A549 (cell line): ENCODE results near the gene NFX1. TPM values are rescaled to one million over a fixed set of nuclear protein-coding genes. Genes with fewer than 3 reads are reported as not detected.

Experiments used
- ATAC-seq, 2 experiments: fragments of 200-7000 bp in 1 of 2; fragments of >200 bp in 1 of 2; cut with Nextera tagmentation in 1 of 2; cut with Tn5 transposase in 1 of 2; 3 replicates each; pipeline versions ENCODE4 v1.8.0 to v1.9.1; 2018 to 2020; ENCODE audit warnings: mild to moderate bottlenecking in 1 of 2, moderate library complexity in 1 of 2
- CTCF ChIA-PET: fragments of 300-600 bp; sonication (Branson Sonifier 250); formaldehyde crosslinking; extraction: SDS; loops from one replicate; lab custom pipeline; 2021; ENCODE audit warnings: antibody characterized with exemption, inconsistent platforms; lab: Yijun Ruan, JAX
- POLR2A ChIA-PET: fragments of 350-600 bp; formaldehyde crosslinking; extraction: SDS; loops from one replicate; lab custom pipeline; 2021; ENCODE audit warnings: antibody characterized with exemption, inconsistent platforms; lab: Yijun Ruan, JAX
- DNase-seq, 2 experiments: peaks; one replicate each; pipeline versions ENCODE4 v3.0.0 to v3.0.0-alpha.2; 2011 to 2016; ENCODE audit warnings: low read depth in 1 of 2, low spot score in 1 of 2
- FAIRE-seq: peaks from 2 replicates; lab custom pipeline; 2011; peaks lifted over from hg19 to GRCh38; lab: Jason Lieb, UNC
- H3K27ac ChIP-seq, 2 experiments: fragments of >200 bp; sonication (Bioruptor Twin); formaldehyde crosslinking; 3 replicates each; pipeline ENCODE4 v1.5.1; 2016 to 2017
- H3K4me1 ChIP-seq: fragments of >200 bp; sonication (Bioruptor Twin); formaldehyde crosslinking; 3 replicates; pipeline ENCODE4 v1.6.1; 2016
- H3K4me2 ChIP-seq: fragments of >200 bp; sonication (Bioruptor Twin); formaldehyde crosslinking; 3 replicates; pipeline ENCODE4 v1.6.1; 2016
- H3K4me3 ChIP-seq: fragments of >200 bp; sonication (Bioruptor Twin); formaldehyde crosslinking; 3 replicates; pipeline ENCODE4 v1.5.1; 2016
- H3K9me3 ChIP-seq: fragments of >200 bp; sonication (Bioruptor Twin); formaldehyde crosslinking; 3 replicates; pipeline ENCODE4 v1.6.1; 2016
- BHLHE40 ChIP-seq: IDR thresholded peaks from 2 replicates; pipeline ENCODE4 v1.6.1; 2012; ENCODE audit warnings: low read depth, low read length, inconsistent platforms
- CBX8 ChIP-seq: fragments of 200-600 bp; sonication (generic); IDR thresholded peaks from 2 replicates; pipeline ENCODE4 v1.6.1; 2016
- CEBPB ChIP-seq, 2 experiments: fragments of >200 bp in 1 of 2; sonication (Bioruptor Twin) in 1 of 2; formaldehyde crosslinking in 1 of 2; IDR thresholded peaks; 2 replicates each; pipeline ENCODE4 v1.6.1; 2012 to 2016
- EP300 ChIP-seq, 2 experiments: fragments of >200 bp; sonication (Bioruptor Twin); formaldehyde crosslinking; IDR thresholded peaks; 2 replicates in 1 of 2; 3 replicates in 1 of 2; pipeline ENCODE4 v1.6.1; 2016 to 2017
- FOSL2 ChIP-seq, 2 experiments: fragments of 450-650 bp in 1 of 2; fragments of >200 bp in 1 of 2; sonication (Bioruptor Twin) in 1 of 2; formaldehyde crosslinking; IDR thresholded peaks; 2 replicates each; pipeline versions ENCODE4 v1.5.0 to v1.6.1; 2016 to 2020; ENCODE audit warnings: mild to moderate bottlenecking in 1 of 2, moderate library complexity in 1 of 2
- HDAC2 ChIP-seq: fragments of 200-600 bp; sonication (generic); IDR thresholded peaks from 2 replicates; pipeline ENCODE4 v1.6.1; 2016
- HOXA7 ChIP-seq: fragments of 250-450 bp; sonication (Bioruptor Pico); IDR thresholded peaks from 2 replicates; pipeline ENCODE4 v1.5.0; 2020; ENCODE audit warnings: mild to moderate bottlenecking, moderate library complexity
- HOXB5 ChIP-seq: fragments of 250-450 bp; sonication (Bioruptor Pico); IDR thresholded peaks from 2 replicates; pipeline ENCODE4 v1.5.0; 2020; ENCODE audit warnings: mild to moderate bottlenecking, moderate library complexity
- JUNB ChIP-seq: fragments of >200 bp; sonication (Bioruptor Twin); formaldehyde crosslinking; IDR thresholded peaks from 2 replicates; pipeline ENCODE4 v1.6.1; 2016
- KDM5A ChIP-seq: fragments of 200-600 bp; sonication (generic); IDR thresholded peaks from 2 replicates; pipeline ENCODE4 v1.6.1; 2016; ENCODE audit warnings: antibody characterized with exemption, mild to moderate bottlenecking
- MAZ ChIP-seq: fragments of 150-350 bp; IDR thresholded peaks from 2 replicates; pipeline ENCODE4 v1.6.1; 2014; ENCODE audit warnings: antibody characterized with exemption, low read depth, low read length, borderline replicate concordance
- MYC ChIP-seq: IDR thresholded peaks from 2 replicates; pipeline ENCODE4 v1.6.1; 2012; ENCODE audit warnings: mild to moderate bottlenecking, inconsistent platforms, low read length, improper control_type of control experiment, borderline replicate concordance
- POLR2AphosphoS2 ChIP-seq: conservative IDR thresholded peaks from 2 replicates; pipeline ENCODE4 v1.6.1; 2012; ENCODE audit warnings: low read length, improper control_type of control experiment, inconsistent platforms
- RFX5 ChIP-seq: fragments of 450-650 bp; IDR thresholded peaks from 2 replicates; pipeline ENCODE4 v1.7.1; 2014; ENCODE audit warnings: antibody characterized with exemption, mild to moderate bottlenecking, moderate library complexity
- TP53 ChIP-seq: fragments of 250-450 bp; sonication (Bioruptor Pico); IDR thresholded peaks from 2 replicates; pipeline ENCODE4 v1.5.0; 2021; ENCODE audit warnings: mild to moderate bottlenecking, moderate library complexity
- ZFP36 ChIP-seq: fragments of 450-650 bp; IDR thresholded peaks from 2 replicates; pipeline ENCODE4 v1.6.1; 2014; ENCODE audit warnings: borderline replicate concordance; ENCODE audit not compliant: partially characterized antibody
- ZNF302 ChIP-seq: fragments of 250-450 bp; sonication (Bioruptor Pico); IDR thresholded peaks from 2 replicates; pipeline ENCODE4 v1.9.0; 2021; ENCODE audit warnings: inconsistent platforms, mild to moderate bottlenecking, moderate library complexity
- ZSCAN20 ChIP-seq: fragments of 250-450 bp; sonication (Bioruptor Pico); IDR thresholded peaks from 2 replicates; pipeline ENCODE4 v1.8.0; 2022; ENCODE audit warnings: mild to moderate bottlenecking, moderate library complexity
- WGBS: methylation state at CpG from one replicate; pipeline ENCODE4 v1.1.6; 2017; ENCODE audit errors: missing lambda C conversion rate; 5-methylcytosine and 5-hydroxymethylcytosine counted together
- polyA plus RNA-seq, 4 experiments: library from polyadenylated mRNA; depleted of rRNA in 3 of 4; stranded (reverse); fragments of >200 nt; fragmentation: RNase III in 1 of 4; extraction: RNeasy Plus Mini Kit Qiagen cat#74134 plus additional on column Dnase treatment in 1 of 4; gene quantifications; 2 replicates in 3 of 4; 3 replicates in 1 of 4; pipeline ENCODE4 v1.2.3, GENCODE V29; 2011 to 2017
- TF ChIP-seq, protein P1 (sequence below): fragments of 250-450 bp; sonication (Bioruptor Pico); IDR thresholded peaks from 2 replicates; pipeline ENCODE4 v1.5.0; 2020; ENCODE audit warnings: low read depth, mild to moderate bottlenecking, moderate library complexity
- TF ChIP-seq, protein P2 (sequence below): fragments of >200 bp; sonication (Bioruptor Twin); formaldehyde crosslinking; IDR thresholded peaks from 3 replicates; pipeline ENCODE4 v1.6.1; 2016
- TF ChIP-seq, protein P3 (sequence below): fragments of 450-650 bp; IDR thresholded peaks from 2 replicates; pipeline ENCODE4 v1.6.1; 2014; ENCODE audit warnings: antibody characterized with exemption

The NFX1 gene
- polyA plus RNA-seq, 2 of the 4 experiments (the other 2 are of a cell fraction) = 24.8 to 41.2 TPM

DNA sequence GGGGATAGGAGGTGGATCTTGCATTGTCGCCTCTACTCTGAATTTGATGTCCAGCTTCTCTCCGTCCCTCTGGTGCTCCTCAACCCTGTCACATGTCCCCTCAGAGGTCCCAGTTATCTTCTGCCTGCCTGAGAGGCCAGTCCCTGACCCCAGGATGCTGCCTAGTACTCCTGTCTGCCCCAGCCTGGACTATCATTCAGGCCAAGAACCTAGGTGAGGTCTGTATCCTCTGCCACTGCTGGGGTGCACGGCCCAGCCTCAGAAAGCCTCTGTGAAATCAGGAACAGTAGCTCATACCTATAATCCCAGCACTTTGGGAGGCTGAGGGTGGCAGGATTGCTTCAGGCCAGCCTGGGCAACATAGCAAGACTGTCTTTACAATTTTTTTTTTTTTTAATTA is 41.7 kb upstream of the NFX1 start (continued):
- TF ChIP-seq, protein P1, sequence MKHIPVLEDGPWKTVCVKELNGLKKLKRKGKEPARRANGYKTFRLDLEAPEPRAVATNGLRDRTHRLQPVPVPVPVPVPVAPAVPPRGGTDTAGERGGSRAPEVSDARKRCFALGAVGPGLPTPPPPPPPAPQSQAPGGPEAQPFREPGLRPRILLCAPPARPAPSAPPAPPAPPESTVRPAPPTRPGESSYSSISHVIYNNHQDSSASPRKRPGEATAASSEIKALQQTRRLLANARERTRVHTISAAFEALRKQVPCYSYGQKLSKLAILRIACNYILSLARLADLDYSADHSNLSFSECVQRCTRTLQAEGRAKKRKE (CRISPR knock-in tag) = no peak

- DNase-seq = no peak
- CTCF ChIA-PET = interaction anchor here (0.9 to 3.1 kb wide), 7 partner anchors 9 to 268 kb away, joined by 3 to 16 read pairs (median 5); partner anchors contain the start of genes BAG1, CHMP5 and SPINK4
- TF ChIP-seq BHLHE40 = no peak
- TF ChIP-seq, protein P2, sequence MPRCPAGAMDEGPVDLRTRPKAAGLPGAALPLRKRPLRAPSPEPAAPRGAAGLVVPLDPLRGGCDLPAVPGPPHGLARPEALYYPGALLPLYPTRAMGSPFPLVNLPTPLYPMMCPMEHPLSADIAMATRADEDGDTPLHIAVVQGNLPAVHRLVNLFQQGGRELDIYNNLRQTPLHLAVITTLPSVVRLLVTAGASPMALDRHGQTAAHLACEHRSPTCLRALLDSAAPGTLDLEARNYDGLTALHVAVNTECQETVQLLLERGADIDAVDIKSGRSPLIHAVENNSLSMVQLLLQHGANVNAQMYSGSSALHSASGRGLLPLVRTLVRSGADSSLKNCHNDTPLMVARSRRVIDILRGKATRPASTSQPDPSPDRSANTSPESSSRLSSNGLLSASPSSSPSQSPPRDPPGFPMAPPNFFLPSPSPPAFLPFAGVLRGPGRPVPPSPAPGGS = no peak
- no peak for TF ChIP-seq MYC
- TF ChIP-seq FOSL2 (IDR thresholded peaks at IDR 0.05) = no peak
- TF ChIP-seq FOSL2 (CRISPR knock-in tag; IDR thresholded peaks at IDR 0.05) = no peak
- TF ChIP-seq JUNB = no peak
- no peak for TF ChIP-seq MAZ
- no peak for TF ChIP-seq RFX5
- no peak for TF ChIP-seq HDAC2
- no peak for TF ChIP-seq HOXB5 (CRISPR knock-in tag)
- TF ChIP-seq CBX8 = no peak
- TF ChIP-seq CEBPB (IDR thresholded peaks at IDR 0.05) = no peak
- no peak for TF ChIP-seq ZSCAN20 (CRISPR knock-in tag)
- TF ChIP-seq, protein P3, sequence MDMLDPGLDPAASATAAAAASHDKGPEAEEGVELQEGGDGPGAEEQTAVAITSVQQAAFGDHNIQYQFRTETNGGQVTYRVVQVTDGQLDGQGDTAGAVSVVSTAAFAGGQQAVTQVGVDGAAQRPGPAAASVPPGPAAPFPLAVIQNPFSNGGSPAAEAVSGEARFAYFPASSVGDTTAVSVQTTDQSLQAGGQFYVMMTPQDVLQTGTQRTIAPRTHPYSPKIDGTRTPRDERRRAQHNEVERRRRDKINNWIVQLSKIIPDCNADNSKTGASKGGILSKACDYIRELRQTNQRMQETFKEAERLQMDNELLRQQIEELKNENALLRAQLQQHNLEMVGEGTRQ = no peak
- TF ChIP-seq KDM5A = no peak
- no peak for TF ChIP-seq HOXA7
- no peak for TF ChIP-seq ZFP36
- TF ChIP-seq EP300 (IDR thresholded peaks at IDR 0.05) = no peak
- TF ChIP-seq TP53 (CRISPR knock-in tag) = no peak
- no peak for TF ChIP-seq ZNF302 (CRISPR knock-in tag)
- H3K4me2 ChIP-seq = no peak overlapping the region
- H3K27ac ChIP-seq = peak overlapping the region in 1 of 2 experiments; percentile 26; a peak in 3 of 6 replicates
- peaks cover 20% of the 10 kb centered on the region; the same call in 2 of the 3 replicates for H3K4me1 ChIP-seq
- H3K4me3 ChIP-seq = no peak overlapping the region
- ATAC-seq = peak; percentile 32 to 39; a peak in 3 of 6 replicates
- POLR2A ChIA-PET = interaction anchor here (0.7 to 0.8 kb wide), 2 partner anchors 41 to 865 kb away, joined by 3 read pairs; partner anchors contain the start of gene NFX1
- no peak for FAIRE-seq
- H3K9me3 ChIP-seq = no peaks in the 10 kb centered on the region
- WGBS = 82% methylated on average over 6 of the region's 6 CpGs
Observed at GRCh38 chr9:33249087-33249658, 41.1 kb upstream of the NFX1 start.

DNA sequence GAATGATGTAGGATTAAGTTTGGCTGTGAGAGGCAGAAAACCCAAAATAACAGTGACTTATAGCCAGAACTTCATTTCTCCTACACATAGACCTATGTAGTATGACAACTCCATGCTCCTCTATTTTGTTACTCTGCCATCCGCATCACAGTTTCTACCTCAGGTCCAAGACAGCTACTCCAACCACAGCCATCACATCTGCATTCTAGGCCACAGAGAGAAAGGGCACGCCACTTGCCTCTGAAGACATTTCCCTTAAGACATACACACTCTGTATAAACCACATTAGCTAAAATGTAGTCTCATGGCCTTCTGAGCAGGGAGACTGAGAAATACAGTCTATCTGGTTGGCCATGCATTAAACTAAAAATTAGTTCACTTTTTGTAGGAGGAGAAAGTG is 40.3 kb upstream of the NFX1 start:
- Histone ChIP-seq H3K9me3 (no peaks in the 10 kb centered on the region), H3K27ac (peak overlapping the region; percentile 26 to 46; a peak in 3 of 6 replicates), H3K4me1 (peaks cover 20% of the 10 kb centered on the region; the same call in 2 of the 3 replicates), H3K4me2 (no peak overlapping the region), H3K4me3 (no peak overlapping the region)
- FAIRE-seq (no peak), DNase-seq (no peak), ATAC-seq (no peak; a peak in 3 of 6 replicates)
- ChIA-PET CTCF (interaction anchor here (1.3 to 3.1 kb wide), 2 partner anchors 10 to 13 kb away, joined by 10 to 16 read pairs; partner anchors contain the start of genes BAG1, CHMP5 and SPINK4), POLR2A (no interaction called here)
- 93% methylated on average over 2 of the region's 2 CpGs for WGBS
- TF ChIP-seq POLR2AphosphoS2 (0 out of 2 replicates have a peak, but pooled peaks have one; percentile 12), FOSL2 (IDR thresholded peaks at IDR 0.05) (no peak), FOSL2 (CRISPR knock-in tag; IDR thresholded peaks at IDR 0.05) (no peak)
- TF ChIP-seq, all 56 proteins: peak for 1
